Gastrocnemius medialis (tissue), 4 donors: Measurements from ENCODE around the gene LHFPL2.

Experiments used
- POLR2A ChIP-seq, 2 donors: fragments of 450-650 bp; IDR thresholded peaks; one replicate each; pipeline ENCODE4 v1.6.1; 2017; ENCODE audit warnings: antibody characterized with exemption in 2 of 2, mild to moderate bottlenecking in 2 of 2, moderate library complexity in 2 of 2
- TF ChIP-seq, protein P1 (sequence below), 5 experiments: fragments of 450-650 bp in 3 of 5; fragments of 200-600 bp in 2 of 5; sonication (generic) in 2 of 5; IDR thresholded peaks in 4 of 5; conservative IDR thresholded peaks in 1 of 5; 1 replicate in 4 of 5; 2 replicates in 1 of 5; pipeline ENCODE4 v1.5.1; 2016 to 2019; ENCODE audit warnings: antibody characterized with exemption in 5 of 5, mild to moderate bottlenecking in 3 of 5, moderate library complexity in 3 of 5

DNA sequence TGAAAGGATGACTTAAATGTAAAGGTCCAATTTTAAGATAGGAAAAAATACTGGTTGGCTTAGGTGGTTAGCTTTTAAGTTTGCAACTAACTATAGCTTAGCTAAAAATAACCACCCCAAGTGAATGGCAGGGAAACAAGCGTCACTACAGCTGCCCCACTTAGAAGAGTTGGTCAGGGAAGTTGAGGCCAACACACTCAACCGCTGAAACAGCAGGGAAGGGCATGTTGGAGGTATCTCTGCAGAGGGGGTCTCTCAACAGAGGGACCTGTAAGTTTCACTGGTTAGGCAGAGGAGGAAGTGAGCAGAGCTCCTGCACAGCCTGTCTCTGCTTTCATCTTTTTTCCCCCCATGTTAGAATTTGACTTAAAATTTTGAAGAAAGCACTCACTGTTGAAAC, 75.3 kb downstream of the LHFPL2 start:
- TF ChIP-seq, protein P1, sequence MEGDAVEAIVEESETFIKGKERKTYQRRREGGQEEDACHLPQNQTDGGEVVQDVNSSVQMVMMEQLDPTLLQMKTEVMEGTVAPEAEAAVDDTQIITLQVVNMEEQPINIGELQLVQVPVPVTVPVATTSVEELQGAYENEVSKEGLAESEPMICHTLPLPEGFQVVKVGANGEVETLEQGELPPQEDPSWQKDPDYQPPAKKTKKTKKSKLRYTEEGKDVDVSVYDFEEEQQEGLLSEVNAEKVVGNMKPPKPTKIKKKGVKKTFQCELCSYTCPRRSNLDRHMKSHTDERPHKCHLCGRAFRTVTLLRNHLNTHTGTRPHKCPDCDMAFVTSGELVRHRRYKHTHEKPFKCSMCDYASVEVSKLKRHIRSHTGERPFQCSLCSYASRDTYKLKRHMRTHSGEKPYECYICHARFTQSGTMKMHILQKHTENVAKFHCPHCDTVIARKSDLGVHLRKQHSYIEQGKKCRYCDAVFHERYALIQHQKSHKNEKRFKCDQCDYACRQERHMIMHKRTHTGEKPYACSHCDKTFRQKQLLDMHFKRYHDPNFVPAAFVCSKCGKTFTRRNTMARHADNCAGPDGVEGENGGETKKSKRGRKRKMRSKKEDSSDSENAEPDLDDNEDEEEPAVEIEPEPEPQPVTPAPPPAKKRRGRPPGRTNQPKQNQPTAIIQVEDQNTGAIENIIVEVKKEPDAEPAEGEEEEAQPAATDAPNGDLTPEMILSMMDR (IDR thresholded peaks at IDR 0.05 in 4 of 5, conservative IDR thresholded peaks at IDR 0.05 in 1 of 5): no peak
- no peak for TF ChIP-seq POLR2A (IDR thresholded peaks at IDR 0.05)
